Activated effector memory CD4-positive, alpha-beta T cell treated with Interleukin-2 at 50 U/mL for 16 hours (primary cell): ENCODE measurements around the gene UBE2L5.

Experiments used
- DNase-seq: peaks from one replicate; pipeline ENCODE4 v3.0.0-alpha.2; 2020

The UBE2L5 gene

DNA sequence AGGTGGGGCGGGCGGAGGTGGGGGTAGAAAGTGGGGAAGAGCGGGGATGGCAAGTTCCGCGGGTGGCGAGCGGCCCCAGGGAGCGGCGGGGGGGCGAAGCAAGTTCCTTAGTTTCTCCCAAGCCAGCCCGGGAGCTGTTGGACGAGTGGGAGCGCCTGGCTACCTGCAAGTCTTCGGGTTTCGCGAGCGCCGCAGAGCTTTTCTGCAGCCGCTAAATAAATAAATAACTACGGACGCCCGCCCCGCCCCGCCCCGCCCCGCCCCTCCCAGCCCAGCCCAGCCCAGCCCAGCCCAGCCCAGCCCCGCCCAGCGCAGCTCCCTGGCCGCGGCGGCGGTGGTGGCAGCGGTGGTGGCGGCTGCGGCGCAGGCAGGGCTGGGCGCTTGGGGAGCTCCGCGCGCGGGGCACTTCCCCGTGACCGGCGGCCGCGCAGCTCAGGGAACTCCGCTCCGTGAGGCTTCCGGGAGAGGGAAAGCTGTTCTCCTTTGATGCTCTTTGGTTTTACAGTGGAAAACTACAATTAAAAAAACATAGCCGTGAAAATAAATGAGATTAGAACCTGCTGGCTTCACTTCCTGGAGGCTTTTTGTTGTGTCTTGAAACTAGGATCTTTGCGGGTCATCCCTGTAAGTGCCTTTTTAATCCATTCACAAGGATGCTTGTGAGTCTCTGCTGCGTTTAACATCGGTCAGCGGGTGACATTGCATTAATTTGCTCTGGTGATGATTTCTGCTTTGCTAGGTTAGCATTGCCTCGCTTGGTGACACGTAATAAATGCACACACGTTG lies at the start of gene UBE2L5:
Gene UBE2L5, plus strand, starts transcription at position 440 of the 786 bp plus-strand sequence. CDS start 5,498 bp downstream, outside the sequence.
- DNase-seq, result peak; percentile 58

DNA sequence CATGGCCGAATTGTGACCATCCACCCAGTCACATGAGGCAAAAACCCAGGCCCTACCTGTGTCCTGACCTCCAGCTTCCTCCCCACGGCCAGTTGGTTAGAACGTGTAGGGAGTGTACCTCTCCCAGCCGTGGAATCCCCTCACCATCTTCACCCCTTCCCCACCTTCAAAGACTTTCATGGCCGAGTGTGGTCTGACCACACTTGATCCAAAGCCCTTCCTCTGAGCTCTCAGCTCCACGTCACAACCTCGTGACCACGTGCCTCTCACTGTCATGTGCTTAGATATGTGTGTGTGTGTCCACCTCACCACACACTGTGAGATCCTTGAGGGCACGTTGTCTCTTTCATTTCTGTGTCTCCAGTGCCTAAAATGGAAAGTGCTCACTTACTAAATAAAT lies 48.6 kb upstream of the UBE2L5 start:
- DNase-seq, result no peak

DNA sequence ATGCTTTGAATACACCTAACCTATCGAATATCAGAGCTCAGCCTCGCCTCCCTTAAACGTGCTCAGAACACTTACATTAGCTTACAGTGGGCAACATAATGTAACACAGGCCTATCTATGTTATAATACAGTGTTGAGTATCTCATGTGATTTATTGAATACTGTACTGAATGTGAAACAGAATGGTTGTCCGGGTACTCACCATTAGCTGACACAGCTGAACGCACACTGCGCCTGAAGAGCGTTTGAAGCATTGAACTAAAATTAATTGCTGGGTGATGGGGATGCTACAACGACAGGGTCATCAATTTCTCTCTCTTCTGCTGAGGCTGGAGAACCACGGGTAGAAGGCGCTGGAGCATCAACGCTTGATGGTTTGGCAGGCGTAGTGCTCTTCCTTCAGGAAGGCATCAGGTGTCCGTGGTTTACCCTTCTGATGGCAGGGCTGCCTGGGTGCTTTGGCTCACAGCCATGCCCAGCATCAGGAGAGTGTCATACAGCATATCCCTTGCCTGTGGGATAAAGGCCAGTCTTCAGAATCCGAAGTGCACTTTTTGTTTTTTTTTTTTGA lies 46.9 kb upstream of the UBE2L5 start:
- DNase-seq, result no peak

DNA sequence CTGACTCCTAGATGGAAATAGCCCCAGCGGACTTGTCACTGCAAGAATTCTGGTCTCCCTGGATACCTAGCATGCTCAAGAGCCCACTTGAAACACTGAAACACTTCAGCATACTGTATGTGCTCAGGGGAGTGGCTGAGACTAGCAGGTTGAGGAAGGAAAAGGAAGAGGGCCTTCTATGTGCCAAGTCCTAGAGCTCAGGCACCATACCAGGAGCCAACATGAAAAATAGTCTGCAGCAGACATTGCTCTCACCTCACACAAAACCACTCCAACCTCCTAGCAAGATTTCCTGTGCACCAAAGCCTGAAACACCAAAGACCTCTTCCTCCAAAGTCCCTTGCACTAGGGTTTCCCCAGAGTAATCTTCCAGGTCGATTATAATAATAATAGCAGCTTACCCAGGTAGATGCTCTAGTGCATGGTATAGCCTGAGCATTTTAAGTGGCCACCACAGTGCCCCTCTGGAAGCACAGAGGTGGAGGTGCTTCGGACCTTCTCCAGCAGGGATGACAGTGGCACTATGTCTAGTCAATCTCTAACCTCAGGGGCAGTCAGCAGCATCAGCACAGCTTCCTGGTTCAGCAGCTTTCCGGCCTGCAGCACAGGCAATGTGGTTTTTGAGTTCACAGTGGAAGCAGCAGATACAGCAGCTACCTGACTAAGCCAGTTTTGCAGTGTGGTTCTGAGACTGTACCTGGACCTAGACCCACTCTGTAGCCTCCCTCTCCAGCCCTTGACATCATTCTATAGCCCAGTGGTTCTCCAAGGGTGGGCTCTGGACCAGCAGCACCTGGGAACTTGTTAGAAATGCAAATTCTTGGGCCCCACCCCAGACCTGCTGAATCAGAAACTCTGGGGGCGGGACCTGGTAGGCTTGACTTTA lies 45.6 kb upstream of the UBE2L5 start:
- peak; percentile 69 for DNase-seq

DNA sequence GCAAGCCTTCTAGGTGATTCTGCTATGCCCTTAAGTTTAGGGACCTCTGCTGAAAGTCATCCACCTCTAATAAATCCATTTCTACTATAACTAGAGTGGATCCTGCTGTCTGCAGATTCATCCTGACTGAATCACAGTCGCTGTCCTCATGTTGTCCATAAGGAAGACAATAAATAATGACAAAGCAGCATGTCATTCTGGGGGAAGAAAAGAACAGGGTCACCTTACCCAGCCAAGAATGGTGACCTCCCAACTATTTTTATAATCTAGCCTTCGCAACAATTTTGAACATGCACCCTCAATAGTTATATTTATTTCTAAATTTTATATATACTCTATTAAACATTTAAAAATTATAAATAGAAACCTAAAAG lies 45.0 kb upstream of the UBE2L5 start:
- DNase-seq, result no peak

DNA sequence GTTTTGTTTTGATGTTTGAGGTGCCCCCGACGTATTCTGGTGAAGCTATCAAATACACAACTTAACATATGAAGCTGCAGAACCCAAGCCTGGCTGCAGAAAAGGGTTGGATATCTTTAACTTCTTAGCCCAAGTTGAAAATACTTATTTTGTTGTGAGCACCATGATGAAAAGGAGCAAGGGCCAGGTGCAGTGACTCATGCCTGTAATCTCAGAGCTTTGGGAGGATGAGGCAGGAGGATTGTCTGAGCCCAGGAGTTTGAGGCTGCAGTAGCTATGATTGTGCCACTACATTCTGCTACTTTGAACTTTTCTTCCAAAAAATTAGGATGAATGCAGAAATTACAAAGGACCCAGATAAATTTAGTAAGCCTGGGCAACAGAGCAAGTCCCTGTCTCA lies 44.1 kb upstream of the UBE2L5 start:
- DNase-seq, result no peak

DNA sequence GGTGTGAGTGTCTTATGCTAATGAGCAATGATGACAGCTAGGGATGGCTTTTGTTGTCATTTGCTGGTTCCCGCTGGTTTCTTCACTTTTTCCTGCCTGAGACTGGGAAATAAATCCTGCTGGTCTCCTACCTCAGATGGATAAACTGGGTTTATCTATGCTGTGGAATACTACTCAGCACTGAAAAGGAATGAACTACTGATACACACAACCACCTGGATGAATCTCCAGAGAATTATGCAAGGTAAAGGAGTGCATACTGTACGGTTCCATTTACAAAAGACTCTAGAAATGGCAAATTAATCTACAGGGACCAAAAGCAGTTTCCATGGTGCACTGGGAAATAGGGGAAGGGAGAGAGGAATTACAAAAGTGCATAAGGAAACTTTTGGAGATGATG lies 41.2 kb upstream of the UBE2L5 start:
- DNase-seq, result no peak

DNA sequence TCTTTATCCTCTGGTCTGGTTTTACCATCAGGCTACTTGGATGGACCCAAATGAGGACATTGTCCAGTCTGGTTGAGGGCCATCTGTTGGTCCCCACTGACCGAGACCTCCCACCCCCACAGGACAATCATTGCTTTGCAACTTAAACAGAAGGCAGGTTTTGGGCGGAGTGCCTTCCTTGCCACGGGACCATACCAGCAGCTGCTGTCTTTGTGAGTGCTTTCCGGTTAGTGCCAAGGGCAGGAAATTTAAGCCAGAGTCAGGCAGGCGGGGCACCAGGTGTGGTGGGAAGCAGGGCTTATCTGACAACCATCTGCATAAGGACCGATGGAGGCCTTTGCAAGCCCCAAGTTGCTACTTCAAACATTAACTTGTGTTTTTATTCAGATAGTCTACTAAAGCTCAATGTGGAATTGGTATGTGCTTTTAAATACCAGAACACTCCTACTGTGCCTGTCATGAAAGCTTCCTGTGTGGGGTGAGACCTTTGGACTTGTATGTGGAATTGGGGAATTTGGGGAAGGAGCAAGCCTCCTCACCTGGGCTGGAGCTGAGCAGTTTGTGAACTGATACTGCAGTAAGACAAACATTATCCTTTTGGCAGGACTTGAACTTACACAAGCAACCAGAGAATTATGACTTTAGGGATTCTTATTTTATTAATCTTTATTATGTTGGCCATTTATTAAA lies 39.3 kb upstream of the UBE2L5 start:
- DNase-seq, result no peak

DNA sequence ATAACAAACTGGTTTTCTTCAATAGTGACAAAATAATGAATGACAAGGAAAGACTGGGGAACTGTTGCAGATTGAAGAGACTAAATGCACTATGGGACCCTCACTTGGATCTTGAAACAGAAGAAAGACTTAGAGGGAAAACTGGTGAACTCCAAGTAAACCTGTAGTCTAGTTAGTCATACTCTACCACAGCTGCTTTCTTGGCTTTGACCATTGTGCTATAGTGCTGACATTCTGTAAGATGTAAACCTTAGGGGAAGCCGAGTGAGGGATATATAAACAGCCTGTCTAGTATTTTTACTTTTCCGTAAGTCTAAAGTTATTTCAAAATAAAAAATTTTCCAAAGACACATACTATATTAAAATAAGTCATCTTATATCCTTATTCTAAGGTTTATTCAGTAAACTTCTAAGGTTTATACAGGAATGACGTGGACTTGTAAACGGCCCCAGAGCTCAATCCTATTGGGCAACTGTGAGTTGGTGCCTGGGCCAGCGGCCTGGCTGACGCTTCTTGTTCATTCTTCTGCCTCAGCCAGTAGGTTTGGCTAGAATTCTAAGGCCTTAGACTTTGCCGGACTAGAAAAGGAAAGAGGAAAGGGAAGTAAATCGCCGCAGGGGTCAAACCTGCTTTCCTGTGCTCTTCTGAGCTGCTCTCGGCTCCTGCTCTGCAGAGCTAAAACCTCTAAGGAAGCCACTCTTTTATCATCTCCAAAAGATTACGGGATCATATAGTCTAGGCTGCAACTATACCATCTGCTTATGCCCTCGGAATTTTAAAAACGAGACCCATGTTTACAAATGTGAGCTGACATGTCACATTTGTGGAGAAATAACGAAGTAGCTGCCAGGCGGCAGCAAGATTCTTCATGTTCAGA lies 33.6 kb upstream of the UBE2L5 start:
- no peak for DNase-seq

DNA sequence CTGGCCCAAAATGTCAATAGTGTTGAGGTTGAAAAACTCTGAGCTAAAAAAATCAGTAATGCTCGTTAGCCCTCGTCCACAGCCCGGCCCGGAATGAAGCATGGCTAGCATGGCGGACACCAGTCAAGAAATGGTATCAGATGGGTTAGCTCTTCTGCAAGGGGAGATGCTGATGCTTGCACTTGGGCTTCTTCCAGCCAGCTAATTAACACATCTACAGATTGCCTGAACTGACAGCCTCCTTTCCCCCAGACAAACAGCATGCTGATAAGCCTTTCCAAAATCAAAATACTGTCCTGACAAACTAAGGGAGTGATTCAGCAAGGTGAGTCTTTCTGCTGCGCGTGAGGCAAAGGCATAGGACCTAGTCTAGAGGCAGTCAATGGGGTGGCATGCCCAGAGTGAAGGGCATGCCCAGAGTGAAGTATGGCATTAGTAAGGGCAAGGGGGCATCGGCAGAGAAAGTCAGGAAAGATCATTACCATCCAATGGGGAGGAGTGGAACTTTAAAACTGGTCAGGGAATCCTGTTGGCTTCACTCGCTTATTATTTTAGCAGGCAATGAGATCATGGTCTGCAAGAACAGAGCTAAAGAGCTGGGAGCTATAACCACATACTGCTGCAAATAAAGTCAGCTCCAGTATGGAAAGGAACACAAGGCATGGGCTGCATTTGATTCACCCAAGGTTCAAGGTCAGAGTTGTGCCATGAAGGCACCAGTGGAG lies 30.2 kb upstream of the UBE2L5 start:
- no peak for DNase-seq

DNA sequence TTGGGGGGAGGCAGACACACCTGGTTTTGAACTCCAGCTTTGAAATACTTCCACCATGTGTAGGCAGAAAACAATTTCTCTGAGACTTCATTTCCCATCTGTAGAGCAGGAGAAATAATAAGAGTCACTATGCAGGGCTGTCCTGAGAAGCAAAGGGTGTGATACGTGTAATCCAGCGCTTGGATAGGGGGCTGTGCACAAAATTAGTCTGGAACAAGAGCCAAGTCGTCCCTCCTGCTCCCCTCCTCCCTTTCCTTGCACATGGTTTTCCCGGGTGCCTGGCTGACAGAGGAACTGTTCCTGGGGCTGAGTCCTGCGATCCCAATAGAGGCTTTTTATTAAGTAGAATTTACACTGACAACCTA lies 29.6 kb upstream of the UBE2L5 start:
- DNase-seq, result no peak

DNA sequence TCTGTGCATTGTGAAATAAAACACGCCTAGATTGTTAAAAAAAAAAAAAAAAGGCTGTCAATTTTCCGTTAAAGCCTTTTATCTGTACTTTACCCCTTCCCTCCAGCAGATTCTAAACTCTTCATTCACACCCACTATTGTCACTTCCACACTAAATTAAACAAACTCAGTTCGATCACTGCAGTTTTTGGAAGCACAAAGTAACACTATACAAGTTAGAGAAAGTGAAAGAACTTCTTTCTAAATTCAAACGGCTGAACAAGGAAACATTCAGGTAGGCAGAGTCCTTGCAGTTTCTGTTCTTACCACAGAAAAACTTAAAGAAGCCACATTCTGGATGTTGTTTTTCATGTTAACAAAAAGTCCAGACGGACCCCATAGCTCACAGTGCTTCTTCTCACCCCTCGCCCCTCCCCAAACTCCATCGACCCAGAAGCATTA lies 27.5 kb upstream of the UBE2L5 start:
- DNase-seq, result no peak

DNA sequence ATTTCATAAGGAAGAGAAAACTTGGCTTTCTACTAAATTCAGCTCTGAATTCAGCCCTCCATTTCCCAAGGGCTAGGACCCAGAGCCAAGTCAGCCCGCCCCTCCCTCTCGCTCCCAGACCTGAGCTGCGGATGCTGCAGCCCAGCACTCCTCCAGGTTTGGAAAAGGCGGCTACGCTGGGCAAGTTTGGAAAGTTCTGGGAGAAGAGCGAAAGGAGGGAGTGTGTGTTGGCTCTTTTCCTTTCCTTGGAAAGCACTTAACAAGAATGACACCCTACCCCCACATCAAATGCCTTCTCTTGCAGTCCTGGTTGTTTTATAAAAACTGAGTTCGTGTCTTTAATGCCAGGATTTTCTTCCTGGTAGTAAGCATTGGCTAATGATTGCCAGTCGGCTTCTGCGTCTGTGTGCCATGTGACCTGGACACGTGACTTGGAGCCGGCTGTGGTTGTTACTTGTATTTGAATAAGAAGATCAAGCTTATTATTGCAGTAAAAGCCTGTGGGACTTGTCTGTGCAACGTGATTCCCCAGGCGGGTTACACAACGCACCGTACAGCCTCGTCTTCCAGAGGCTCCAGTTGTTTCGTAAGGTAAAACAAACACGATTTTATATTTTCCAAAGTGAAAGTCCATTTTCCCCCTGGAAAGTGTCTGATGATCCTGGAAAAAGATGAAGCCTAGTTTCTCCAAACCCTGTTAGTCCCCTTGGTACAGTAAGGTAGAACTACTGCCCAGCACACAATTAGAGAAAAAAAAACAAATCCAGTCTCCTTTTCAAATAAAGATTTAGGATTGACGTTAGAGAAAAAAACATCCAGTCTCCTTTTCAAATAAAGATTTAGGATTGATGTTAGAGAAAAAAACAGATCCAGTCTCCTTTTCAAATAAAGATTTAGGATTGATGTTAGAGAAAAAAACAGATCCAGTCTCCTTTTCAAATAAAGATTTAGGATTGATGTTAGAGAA lies 26.8 kb upstream of the UBE2L5 start:
- DNase-seq, result peak; percentile 60

DNA sequence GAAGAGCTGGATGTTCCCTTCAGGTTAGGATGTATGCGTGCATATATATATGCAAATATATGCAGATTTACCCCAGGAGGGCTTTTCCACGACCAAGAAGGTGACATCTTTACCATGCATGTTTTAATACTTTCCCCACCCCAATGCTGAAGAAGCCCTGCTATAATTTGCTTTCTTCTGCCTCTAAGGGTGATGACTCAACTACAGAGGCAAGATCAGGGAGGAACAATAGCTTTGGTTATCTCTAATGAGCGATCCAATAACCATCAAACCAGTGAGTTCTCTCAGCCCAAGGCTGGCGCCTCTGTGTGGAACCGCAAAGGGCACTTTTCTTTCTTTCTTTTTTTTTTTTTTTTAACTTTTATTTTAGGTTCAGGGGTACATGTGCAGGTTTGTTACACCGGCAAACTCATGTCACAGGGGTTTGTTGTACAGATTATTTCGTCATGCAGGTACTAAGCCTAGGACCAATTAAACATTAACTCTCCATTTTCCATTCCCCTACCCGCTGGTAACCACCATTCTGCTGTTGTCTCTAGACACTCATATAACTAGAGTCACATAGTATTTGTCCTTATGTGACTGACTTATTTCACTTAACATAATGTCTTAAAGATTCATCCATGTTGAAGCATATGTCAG lies 25.7 kb upstream of the UBE2L5 start:
- no peak for DNase-seq

DNA sequence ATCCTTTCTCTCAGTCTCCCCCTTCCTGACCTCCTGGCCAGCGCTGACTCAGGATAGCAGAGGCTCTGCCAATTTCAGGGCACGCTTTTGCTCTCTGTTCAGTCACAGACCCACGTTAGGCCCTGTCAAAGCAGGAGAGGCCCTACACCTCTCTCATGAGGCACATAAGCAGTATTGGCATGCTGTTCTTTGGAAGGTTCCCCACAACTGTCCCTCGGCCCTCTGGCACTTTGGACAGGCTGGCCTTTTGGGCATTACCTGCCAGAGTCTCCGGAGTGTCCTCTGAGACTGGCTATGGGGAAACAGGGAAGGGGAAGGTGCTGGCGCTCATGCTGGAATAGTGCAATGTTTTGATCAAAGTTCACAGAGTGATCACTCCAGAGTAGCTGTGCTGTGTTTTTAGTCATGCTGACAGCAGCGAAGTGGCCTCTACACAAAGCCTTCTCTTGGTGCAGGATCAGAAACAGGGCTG lies 23.7 kb upstream of the UBE2L5 start:
- DNase-seq, result no peak

DNA sequence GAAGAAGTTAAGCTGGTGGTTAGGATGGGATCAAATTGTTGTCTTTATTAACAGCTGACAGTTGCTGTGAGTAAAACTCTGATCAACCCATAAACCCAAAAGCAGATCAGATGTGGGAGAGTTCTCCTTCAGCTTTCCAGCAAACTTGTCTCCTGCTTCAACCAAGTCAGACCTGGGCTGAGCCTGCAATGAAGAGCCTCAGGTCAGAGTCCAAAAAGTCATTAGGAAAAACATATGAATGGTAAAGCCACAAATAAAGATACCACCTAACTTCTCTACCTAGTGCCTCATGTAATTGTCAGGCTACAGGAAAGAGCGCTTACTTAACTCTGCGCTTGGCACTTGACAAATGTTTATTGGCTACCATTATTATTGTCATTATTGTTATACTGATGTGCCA lies 21.9 kb upstream of the UBE2L5 start:
- no peak for DNase-seq

DNA sequence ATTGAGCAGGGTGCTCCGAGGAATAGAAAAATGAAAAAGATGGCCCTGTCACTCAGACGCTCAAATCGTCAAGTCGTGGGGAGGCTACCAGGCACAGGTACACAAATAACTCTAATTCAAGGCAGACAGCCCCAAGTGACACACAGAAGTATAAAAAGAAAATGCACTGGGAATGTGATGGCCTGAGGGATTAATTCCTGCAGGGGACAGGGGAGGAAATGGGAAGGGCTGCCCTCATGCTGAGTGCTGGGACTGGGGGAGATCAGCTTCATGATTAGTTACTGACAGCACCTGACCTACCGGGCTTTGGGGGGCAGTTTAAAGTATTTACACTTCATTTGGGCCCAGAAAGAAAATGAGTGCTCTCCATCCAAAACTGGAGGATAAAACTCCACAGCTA lies 20.9 kb upstream of the UBE2L5 start:
- no peak for DNase-seq

DNA sequence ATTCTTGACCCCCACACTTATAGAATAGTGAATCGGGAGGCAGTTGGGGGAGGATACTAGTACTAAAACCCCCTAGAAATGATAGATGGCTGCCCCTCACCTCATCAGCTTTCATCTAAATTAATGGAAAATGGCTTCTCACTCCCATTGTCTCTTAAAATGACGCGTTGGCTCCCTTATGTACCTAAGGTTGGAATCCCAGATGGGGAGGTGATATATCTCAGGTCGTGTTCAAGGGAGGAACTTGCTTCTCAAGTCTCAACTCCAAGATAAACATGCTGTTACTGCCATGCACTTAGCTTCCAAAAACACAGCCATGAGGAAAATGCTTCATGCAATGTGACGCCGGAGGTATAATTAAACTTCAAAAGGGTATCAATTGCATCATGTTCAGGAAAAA lies 18.8 kb upstream of the UBE2L5 start:
- DNase-seq, result no peak

DNA sequence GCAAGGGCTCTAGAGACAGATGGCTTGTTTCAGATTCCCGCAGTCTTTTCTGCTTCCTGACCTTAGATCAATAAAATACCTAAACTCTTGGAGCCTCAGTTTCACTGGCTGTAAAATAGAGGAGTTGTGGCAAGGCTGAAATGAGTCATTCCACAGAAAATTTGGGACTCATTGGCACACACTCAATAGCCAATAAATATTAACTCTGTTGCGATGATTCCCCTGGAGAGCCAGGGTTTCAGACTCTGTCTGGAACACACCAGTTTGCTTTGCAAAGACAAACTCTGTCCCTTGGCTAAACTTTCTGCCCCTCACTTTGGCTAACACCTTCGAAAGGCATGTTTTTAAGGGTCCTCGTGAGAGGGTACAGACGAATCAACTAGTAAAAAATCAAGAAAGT lies 18.1 kb upstream of the UBE2L5 start:
- no peak for DNase-seq
